Stimulated activated CD8-positive, alpha-beta memory T cell treated with anti-CD3 and anti-CD28 coated beads, Interleukin-4, amount 100 ng/mL, for 1 hour (primary cell): ENCODE measurements around the gene TMEM126B.
"Not testable (repeated sequence)": the region's sequence is repeated elsewhere in the genome, so short reads cannot be mapped to it uniquely, and the experiment has no call there.

Experiments
- DNase-seq, 2 donors: peaks; one replicate each; pipeline ENCODE4 v3.0.0-alpha.2; 2020; ENCODE audit warnings: low read depth in 2 of 2, low spot score in 1 of 2

TMEM126B gene

DNA sequence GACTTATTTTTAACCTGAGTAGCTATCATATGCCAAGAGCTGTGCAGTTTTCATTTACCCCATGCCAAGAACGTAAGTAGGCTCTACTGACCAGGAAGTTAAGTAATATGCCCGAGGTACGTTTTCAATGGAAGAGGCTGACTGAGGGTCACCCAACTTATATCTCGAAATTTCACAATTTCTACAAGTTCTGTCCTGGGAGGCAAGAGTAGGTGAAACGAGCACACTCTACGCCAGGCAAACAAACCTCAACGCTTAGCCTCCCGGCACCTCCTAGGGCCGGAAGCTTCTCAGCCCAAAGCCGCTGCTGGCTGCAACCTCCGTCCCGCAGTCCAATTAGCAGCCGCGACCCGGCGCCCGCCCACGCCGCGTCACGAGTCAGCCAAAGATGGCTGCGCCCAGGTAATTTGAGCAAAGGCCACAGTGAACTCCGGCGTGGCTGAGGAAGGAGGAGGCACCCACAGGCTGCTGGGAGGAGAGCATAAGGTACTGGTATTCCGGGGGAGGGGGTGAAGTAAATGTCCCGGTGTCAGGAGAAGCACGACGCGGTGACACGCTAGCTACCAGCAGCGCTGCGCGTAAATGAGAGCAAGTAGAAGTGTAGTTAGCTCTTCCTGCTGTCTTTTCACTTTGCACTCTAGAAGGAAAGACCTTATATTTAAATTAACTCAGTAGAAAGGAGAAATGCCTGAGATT lies 19.4 kb downstream of the TMEM126B start, which contains the start of gene TMEM126A:
TSS of gene TMEM126A (plus strand) at position 364 of the 696 bp plus-strand sequence. CDS start 2,289 bp downstream, outside the sequence.
- peak in 1 of 2 donors; percentile 78 for DNase-seq

GRCh38 chr11:85651118-85651517 lies 22.7 kb downstream of the TMEM126B start:
- no peak for DNase-seq

DNA sequence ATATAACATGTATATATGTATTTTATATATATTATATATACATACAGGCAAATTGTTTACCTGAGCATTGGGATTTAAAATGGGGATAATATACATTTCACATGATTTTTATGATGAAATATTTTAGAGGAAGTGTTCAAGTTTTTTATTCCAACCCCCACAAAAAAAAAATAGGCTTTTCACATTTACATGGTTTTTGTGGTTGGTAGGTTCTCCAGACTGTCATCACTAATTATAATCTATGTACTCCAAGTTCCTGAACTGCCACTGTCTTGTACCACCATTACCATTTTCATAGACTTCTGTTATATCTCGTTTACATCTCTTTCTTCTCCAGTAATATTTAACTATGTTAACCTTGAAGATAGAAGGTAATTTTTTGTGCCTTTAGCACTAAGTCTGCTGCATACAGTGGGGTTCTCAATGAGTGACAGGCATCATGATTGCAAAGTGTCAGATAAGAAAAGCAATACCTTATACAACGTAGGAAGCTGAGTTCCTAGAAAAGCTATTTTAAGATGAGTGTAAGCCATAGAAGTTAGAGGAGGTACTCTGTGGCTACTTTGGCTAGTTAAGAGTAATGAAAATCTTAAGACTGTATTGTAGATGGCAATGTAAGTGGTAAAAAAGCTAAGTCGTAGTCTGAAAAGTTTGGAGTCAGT lies 24.5 kb downstream of the TMEM126B start:
- no peak for DNase-seq

DNA sequence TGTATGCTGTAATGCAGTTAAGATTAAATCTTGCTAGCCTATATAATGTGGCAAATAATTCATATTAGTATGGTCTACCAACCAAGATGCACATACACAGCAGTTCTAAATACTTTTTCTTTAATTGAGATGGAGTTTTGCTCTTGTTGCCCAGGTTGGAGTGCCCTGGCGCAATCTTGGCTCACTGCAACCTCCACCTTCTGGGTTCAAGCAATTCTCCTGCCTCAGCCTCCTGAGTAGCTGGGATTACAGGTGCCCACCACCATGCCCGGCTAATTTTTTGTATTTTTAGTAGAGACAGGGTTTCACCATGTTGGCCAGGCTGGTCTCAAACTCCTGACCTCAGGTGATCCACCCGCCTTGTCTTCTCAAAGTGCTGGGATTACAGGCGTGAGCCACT lies 25.9 kb downstream of the TMEM126B start:
- not testable (repeated sequence) for DNase-seq

GRCh38 chr11:85656777-85657176 lies 28.4 kb downstream of the TMEM126B start:
- no peak for DNase-seq

DNA sequence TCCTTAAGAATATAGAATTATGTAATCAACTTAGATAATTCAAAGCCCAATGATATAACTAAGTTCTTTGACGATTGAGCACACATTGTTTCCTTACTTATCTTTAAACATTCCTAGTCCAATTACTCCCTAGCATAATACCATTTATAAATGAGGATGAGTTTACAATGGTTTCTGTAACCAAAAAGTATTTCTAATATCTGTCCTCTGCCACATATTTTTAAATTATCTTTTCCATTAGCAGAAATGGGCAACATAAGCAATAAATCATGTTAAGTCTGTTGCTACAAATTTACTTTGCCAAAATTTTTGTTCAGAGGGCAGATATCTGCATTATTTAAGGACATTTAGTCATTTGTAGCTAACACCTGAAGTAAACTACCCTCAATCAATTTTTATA lies 29.8 kb downstream of the TMEM126B start:
- DNase-seq = no peak

GRCh38 chr11:85661972-85662664 lies 33.7 kb downstream of the TMEM126B start:
- no peak for DNase-seq

DNA sequence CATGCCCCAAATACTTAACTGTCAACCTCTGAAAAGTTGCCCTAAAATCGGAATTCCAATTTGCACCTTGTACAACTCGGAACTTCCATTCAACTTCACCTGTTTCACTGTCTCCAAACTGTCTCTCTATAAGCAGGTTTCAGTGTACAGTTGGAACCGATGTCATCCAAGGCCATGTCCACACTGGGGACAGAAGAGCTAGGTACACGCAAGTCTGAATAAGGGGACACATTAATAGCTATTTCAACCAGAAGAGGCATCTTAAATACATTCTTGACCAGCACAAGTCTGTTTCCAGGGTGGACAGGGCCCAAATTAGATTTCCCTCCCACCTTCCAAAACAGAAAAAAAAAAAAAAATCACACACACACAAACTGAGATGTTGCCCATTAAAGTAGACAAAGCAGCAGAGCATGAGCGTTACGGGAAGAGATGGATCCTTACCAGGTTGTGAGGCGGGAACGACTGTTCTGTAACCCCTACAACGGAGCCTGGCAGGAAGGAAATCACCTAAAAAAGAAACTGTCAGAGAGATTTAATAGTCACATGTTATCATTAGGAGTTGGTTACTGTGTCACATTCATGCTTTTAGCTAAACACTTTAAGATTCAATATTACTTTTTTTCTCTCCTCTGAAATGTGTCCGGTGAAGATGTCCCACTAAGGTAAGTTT lies 34.8 kb downstream of the TMEM126B start:
- DNase-seq = no peak

- peak; percentile 75 to 83 for DNase-seq
Measured at GRCh38 chr11:85663753-85664614, 35.6 kb downstream of the TMEM126B start.

GRCh38 chr11:85664615-85665481 lies 36.5 kb downstream of the TMEM126B start, which contains the start of gene CREBZF:
CREBZF (minus strand) TSS chr11:85665129; CDS start chr11:85664875, 254 bp downstream.
- peak; percentile 87 to 89 for DNase-seq

DNA sequence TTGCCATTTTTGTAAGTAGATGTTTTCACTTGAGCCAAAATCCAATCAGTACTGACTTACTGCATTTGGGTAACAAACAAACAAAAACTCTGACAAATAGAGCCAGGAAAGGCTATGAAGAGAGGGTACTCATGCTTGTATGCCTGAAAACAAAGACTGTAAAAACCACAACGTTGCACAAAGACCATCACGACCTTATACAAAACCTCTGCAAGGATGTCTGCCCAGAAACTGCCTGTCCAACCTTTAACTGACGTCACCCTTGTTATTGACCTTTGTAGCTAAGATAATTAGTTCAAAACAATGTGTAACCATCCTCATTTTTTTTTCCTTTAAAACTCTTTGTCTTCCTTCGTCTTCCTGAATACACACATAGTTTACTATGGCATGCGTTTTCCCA lies 37.3 kb downstream of the TMEM126B start:
- no peak for DNase-seq

GRCh38 chr11:85666687-85667086 lies 38.3 kb downstream of the TMEM126B start:
- no peak for DNase-seq

DNA sequence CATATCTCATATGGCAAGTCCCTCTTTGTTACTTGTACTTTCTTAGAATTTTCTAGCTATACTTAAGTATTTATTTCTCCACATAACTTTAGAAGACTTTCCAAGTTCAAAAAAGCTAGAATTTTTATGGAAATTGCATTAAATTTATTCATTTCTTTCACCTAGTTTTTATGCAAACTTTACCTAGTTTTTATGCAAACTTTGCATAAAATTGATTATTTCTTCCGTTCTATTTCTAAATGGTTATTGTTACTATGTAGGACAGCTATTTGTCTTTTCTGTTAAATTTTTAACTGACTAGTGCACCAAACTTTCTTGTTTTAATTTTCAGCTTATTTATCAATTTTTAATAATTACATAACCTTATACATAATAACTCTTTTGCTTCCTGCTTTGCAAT lies 39.8 kb downstream of the TMEM126B start:
- DNase-seq = no peak

DNA sequence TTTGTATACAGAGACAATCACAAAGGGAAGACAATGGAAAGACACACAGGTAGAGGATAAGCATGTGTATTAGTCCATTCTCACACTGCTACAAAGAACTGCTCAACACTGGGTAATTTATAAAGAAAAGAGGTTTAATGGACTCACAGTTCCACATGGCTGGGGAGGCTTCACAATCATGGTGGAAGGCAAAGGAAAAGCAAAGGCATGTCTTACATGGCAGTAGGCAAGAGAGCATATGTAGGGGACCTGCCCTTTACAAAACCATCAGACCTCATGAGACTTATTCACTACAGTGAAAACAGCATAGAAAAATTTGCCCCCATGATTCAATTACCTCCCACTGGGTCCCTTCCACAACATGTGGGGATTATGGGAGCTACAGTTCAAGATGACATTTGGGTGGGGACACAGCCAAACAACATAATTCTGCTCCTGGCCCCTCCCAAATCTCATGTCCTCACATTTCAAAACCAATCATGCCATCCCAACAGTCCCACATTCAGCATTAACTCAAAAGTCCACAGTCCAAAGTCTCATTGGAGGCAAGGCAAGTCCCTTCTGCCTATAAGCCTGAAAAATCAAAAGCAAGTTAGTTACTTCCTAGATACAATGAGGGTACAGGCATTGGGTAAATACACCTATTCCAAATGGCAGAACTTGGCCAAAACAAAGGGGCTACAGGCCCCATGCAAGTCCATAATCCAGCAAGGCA lies 42.7 kb downstream of the TMEM126B start:
- DNase-seq = not testable (repeated sequence)

DNA sequence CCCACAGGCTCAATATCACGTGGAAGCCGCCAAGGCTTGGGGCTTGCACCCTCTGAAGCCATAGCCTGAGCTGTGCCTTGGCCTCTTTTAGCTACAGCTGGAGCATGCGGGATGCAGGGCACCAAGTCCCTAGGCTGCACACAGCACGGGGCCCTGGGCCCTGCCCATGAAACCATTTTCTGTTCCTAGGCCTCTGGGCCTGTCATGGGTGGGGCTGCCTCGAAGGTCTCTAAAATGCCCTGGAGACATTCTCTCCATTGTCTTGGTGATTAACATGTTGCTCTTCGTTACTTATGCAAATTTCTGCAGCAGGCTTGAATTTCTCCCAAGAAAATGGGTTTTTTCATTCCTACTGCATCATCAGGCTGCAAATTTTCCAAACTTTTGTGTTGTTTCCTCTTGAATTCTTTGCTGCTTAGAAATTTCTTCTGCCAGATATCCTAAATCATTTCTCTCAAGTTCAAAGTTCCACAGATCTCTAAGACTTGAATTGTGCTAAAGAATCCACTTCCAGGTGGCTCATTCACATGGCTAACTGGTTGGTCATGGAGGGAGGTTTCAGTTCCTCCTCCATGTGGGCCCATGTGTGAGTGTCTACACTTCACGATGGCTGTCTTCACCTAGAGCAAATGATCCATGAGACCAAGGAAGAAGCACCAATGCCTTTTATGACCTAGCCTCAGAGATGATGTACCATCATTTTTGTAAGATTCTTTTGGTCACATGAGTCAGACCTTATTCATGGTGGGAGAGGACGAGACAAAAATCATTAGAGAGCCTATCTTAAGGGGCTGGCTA lies 43.9 kb downstream of the TMEM126B start:
- DNase-seq = no peak

DNA sequence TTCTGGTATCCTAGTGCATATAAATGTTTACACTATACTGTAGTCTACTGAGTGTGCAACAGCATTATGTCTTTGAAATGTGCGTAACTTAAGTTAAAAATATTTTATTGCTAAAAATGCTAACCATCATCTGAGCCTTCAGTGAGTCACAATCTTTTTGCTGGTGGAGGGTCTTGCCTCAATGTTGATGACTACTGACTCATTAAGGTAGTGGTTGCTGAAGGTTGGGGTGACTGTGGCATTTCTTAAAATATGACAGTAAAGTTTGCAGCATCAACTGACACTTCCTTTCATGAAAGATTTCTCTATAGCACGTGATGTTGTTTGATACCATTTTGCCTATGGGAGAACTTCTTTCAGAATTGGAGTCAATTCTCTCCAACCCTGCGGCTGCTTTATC lies 45.0 kb downstream of the TMEM126B start:
- DNase-seq = no peak

DNA sequence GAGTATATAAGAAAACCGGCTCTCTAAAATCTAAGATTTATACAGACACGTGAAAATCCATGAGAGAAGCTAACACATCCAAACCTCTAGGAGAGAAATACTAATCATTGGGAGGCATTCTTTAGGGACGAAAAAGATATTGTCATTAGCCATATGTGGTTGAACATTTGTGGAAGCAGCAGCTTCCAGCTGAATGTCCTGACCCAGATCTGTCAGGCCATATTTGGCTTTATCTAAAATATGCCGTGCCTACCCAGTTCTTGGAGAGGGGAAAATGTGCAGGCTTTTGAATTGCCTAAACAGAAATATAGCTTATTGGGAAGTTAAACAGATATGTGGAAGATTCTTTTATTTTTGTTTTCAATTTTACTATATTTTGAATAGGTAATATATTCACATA lies 51.2 kb downstream of the TMEM126B start:
- DNase-seq = no peak

- no peak for DNase-seq
Measured at GRCh38 chr11:85680897-85681296, 52.5 kb downstream of the TMEM126B start.
